Trophoblast cell (in vitro differentiated cells and primary cell): ENCODE results near the gene TGOLN2.
A peak's percentile ranks its signal among the peaks of the same experiment; 100 is the strongest.

ENCODE experiments used
- DNase-seq, 2 donors: peaks; one replicate each; pipeline ENCODE4 v3.0.0-alpha.2; 2016
- H2AFZ ChIP-seq: 2 replicates; pipeline ENCODE4 v1.6.1; 2013; ENCODE audit warnings: low read length, moderate library complexity, mild to moderate bottlenecking; ENCODE audit not compliant: insufficient read depth, poor library complexity
- H2AK5ac ChIP-seq: 2 replicates; pipeline ENCODE4 v1.6.1; 2013; ENCODE audit warnings: mild to moderate bottlenecking, low read length
- H2BK120ac ChIP-seq: 2 replicates; pipeline ENCODE4 v1.6.1; 2013; ENCODE audit warnings: low read length, mild to moderate bottlenecking, moderate library complexity; ENCODE audit not compliant: insufficient read depth, poor library complexity
- H2BK12ac ChIP-seq: 2 replicates; pipeline ENCODE4 v1.6.1; 2013; ENCODE audit warnings: mild to moderate bottlenecking, low read length, moderate library complexity
- H2BK5ac ChIP-seq: 2 replicates; pipeline ENCODE4 v1.6.1; 2013; ENCODE audit warnings: low read length, low read depth, moderate library complexity, mild to moderate bottlenecking; ENCODE audit not compliant: poor library complexity
- H3K14ac ChIP-seq: 2 replicates; pipeline ENCODE4 v1.6.1; 2013; ENCODE audit warnings: mild to moderate bottlenecking, low read length
- H3K18ac ChIP-seq: 2 replicates; pipeline ENCODE4 v1.6.1; 2013; ENCODE audit warnings: mild to moderate bottlenecking, low read length
- H3K23ac ChIP-seq: 2 replicates; pipeline ENCODE4 v1.6.1; 2013; ENCODE audit warnings: low read length
- H3K27ac ChIP-seq: 2 replicates; pipeline ENCODE4 v1.5.1; 2013; ENCODE audit warnings: low read depth, mild to moderate bottlenecking, inconsistent platforms, low read length, moderate library complexity
- H3K27me3 ChIP-seq: 2 replicates; pipeline ENCODE4 v1.6.1; 2013; ENCODE audit warnings: inconsistent platforms, mild to moderate bottlenecking, low read length, moderate library complexity; ENCODE audit not compliant: insufficient read depth
- H3K36me3 ChIP-seq, 2 experiments: 1 replicate in 1 of 2; 2 replicates in 1 of 2; pipeline ENCODE4 v1.6.1; 2013; ENCODE audit warnings: low read length in 2 of 2, mild to moderate bottlenecking in 2 of 2, moderate library complexity in 1 of 2; ENCODE audit not compliant: insufficient read depth in 2 of 2, control insufficient read depth in 1 of 2
- H3K4ac ChIP-seq: 2 replicates; pipeline ENCODE4 v1.6.1; 2013; ENCODE audit warnings: low read depth, mild to moderate bottlenecking, low read length, moderate library complexity
- H3K4me1 ChIP-seq, 2 experiments: 1 replicate in 1 of 2; 2 replicates in 1 of 2; pipeline ENCODE4 v1.6.1; 2013; ENCODE audit warnings: low read length in 2 of 2, mild to moderate bottlenecking in 2 of 2, moderate library complexity in 1 of 2; ENCODE audit not compliant: insufficient read depth in 2 of 2, control insufficient read depth in 1 of 2
- H3K4me2 ChIP-seq: 2 replicates; pipeline ENCODE4 v1.6.1; 2013; ENCODE audit warnings: inconsistent platforms, mild to moderate bottlenecking, low read length, moderate library complexity
- H3K4me3 ChIP-seq: 2 replicates; pipeline ENCODE4 v1.5.1; 2013; ENCODE audit warnings: mild to moderate bottlenecking, low read depth, low read length, inconsistent platforms
- H3K79me1 ChIP-seq: one replicate; pipeline ENCODE4 v1.6.1; 2013; ENCODE audit warnings: low read length
- H3K79me2 ChIP-seq: 2 replicates; pipeline ENCODE4 v1.6.1; 2013; ENCODE audit warnings: low read length, mild to moderate bottlenecking; ENCODE audit not compliant: control insufficient read depth, insufficient read depth, poor library complexity
- H3K9ac ChIP-seq: 2 replicates; pipeline ENCODE4 v1.6.1; 2013; ENCODE audit warnings: mild to moderate bottlenecking, low read length
- H3K9me3 ChIP-seq: 2 replicates; pipeline ENCODE4 v1.6.1; 2013; ENCODE audit warnings: low read depth, mild to moderate bottlenecking, control low read depth, inconsistent platforms, low read length; ENCODE audit not compliant: insufficient read depth
- H4K12ac ChIP-seq: 2 replicates; pipeline ENCODE4 v1.6.1; 2013; ENCODE audit warnings: low read depth, mild to moderate bottlenecking, low read length, moderate library complexity
- H4K8ac ChIP-seq: 2 replicates; pipeline ENCODE4 v1.6.1; 2013; ENCODE audit warnings: low read depth, mild to moderate bottlenecking, low read length, moderate library complexity
- H4K91ac ChIP-seq: one replicate; pipeline ENCODE4 v1.6.1; 2013; ENCODE audit warnings: low read depth, mild to moderate bottlenecking, low read length, moderate library complexity
- WGBS: extraction: QIAGEN DNeasy Blood & Tissue Kit; methylation state at CpG from one replicate; pipeline ENCODE4 v1.1.7; 2013; ENCODE audit warnings: missing lambda C conversion rate; ENCODE audit not compliant: insufficient read length, insufficient coverage; ENCODE audit errors: extremely low coverage; 5-methylcytosine and 5-hydroxymethylcytosine counted together

The TGOLN2 gene

GRCh38 chr2:85276571-85277118, 51.1 kb downstream of the TGOLN2 start:
- H3K9me3 ChIP-seq = no peaks in the 10 kb centered on the region
- H3K23ac ChIP-seq = no peak overlapping the region
- H2AFZ ChIP-seq = peak overlapping the region; percentile 11
- no peak overlapping the region for H3K4me3 ChIP-seq
- no peak overlapping the region for H3K18ac ChIP-seq
- H3K79me2 ChIP-seq = no peaks in the 10 kb centered on the region
- no peak overlapping the region for H2BK120ac ChIP-seq
- no peak overlapping the region for H3K4me2 ChIP-seq
- H3K27me3 ChIP-seq = no peaks in the 10 kb centered on the region
- H3K9ac ChIP-seq = no peak overlapping the region
- H3K79me1 ChIP-seq = no peaks in the 10 kb centered on the region
- H3K36me3 ChIP-seq = no peaks in the 10 kb centered on the region
- H3K27ac ChIP-seq = no peak overlapping the region
- no peak for DNase-seq
- H4K12ac ChIP-seq = no peak overlapping the region
- WGBS = no CpG with 5 or more reads among the region's 14 CpGs
- H4K91ac ChIP-seq = no peak overlapping the region
- peaks cover 14 to 17% of the 10 kb centered on the region in 2 experiments for H3K4me1 ChIP-seq
- H2AK5ac ChIP-seq = no peak overlapping the region
- no peak overlapping the region for H4K8ac ChIP-seq
- no peak overlapping the region for H2BK12ac ChIP-seq
- H3K14ac ChIP-seq = no peak overlapping the region
- H2BK5ac ChIP-seq = no peak overlapping the region
- no peak overlapping the region for H3K4ac ChIP-seq

DNA sequence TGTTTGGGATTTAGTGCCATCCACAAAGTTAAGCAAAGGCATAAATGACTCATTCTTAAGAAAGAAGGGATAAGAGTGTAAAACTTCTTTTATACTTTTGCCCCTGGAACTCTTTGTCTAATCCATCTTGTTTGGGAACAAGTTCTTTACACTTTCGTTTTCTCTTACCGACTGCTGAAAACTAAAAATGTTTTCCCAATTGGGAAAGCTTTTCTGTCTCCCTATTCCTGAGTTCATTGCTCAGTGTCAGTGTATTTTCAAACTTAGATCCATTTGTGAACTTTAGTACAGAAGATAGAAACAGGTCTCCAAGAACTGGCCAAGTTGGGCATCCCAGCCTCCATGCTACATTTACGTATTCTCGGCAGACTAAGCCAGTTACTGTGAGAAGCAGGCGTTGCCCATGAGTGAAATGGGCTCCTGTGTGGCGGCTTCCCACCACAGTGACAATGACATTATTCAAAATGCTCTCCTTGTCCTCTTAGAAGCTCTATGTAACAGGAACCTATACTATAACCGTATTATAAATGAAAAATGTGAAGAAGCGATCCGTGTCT, 51.7 kb downstream of the TGOLN2 start:
- H3K36me3 ChIP-seq = no peaks in the 10 kb centered on the region
- no peak overlapping the region for H3K18ac ChIP-seq
- H3K23ac ChIP-seq = no peak overlapping the region
- no peak overlapping the region for H3K27ac ChIP-seq
- no peak overlapping the region for H2AFZ ChIP-seq
- no CpG with 5 or more reads among the region's 9 CpGs for WGBS
- no peaks in the 10 kb centered on the region for H3K9me3 ChIP-seq
- peaks cover 14 to 17% of the 10 kb centered on the region in 2 experiments for H3K4me1 ChIP-seq
- no peak overlapping the region for H3K4ac ChIP-seq
- no peak overlapping the region for H4K8ac ChIP-seq
- no peak for DNase-seq
- H3K4me3 ChIP-seq = no peak overlapping the region
- no peak overlapping the region for H2AK5ac ChIP-seq
- no peak overlapping the region for H3K14ac ChIP-seq
- H3K79me1 ChIP-seq = no peaks in the 10 kb centered on the region
- H4K12ac ChIP-seq = no peak overlapping the region
- no peaks in the 10 kb centered on the region for H3K27me3 ChIP-seq
- H3K79me2 ChIP-seq = no peaks in the 10 kb centered on the region
- no peak overlapping the region for H2BK12ac ChIP-seq
- no peak overlapping the region for H3K4me2 ChIP-seq
- H4K91ac ChIP-seq = no peak overlapping the region
- no peak overlapping the region for H3K9ac ChIP-seq
- no peak overlapping the region for H2BK5ac ChIP-seq
- H2BK120ac ChIP-seq = no peak overlapping the region

DNA sequence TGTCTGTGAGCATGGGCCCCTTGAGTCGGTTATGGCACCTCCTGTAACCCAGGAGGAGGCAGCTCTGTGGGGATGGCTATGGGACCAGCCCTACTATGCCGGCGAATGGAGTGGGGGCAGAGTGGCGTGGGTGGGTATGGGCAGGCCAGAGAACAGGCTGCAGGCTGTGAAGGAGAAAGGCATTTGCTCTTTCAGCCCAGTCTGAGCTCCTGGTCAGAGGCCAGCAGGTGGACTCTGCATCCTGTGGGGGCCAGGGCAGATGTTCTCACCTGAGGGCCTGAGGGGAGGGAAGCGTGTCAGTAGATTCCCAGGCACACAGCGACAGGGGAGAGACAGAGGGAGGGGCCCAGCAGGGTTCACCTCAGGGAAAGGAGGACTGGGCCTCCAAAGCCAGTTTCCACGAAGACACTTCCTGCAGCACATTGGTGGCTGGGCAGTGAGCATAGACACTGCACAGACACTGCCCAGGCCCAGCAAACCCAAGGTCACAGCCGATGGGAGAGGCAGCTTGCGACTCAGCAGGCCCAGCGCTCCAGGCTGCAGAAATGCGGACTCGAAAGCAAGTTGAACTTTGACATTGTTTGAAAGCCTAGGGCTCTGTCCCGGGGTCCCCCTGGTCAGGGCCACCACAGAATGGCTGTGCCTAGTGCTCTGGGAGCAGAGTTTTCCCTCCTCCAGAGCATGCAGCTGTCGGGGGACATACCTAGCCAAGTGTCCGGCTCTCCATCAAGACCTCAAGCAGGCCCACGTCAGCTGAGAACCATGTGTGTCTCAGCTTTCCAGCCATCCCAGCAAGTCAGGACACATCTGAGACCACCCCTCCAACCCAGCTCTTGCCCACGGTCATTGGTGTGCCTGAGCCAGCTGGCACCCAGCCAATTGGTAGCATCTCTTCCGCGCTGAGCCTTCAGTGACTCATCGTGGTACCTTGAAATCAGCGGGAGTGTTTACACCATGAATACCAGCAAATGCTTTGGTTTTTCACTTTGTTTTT, 53.8 kb downstream of the TGOLN2 start:
- no peak overlapping the region for H2AK5ac ChIP-seq
- H2BK5ac ChIP-seq = no peak overlapping the region
- H3K14ac ChIP-seq = no peak overlapping the region
- peaks cover 14 to 22% of the 10 kb centered on the region in 2 experiments for H3K4me1 ChIP-seq
- H2AFZ ChIP-seq = no peak overlapping the region
- H4K91ac ChIP-seq = no peak overlapping the region
- no peak overlapping the region for H3K4me3 ChIP-seq
- no peaks in the 10 kb centered on the region for H3K79me2 ChIP-seq
- no peaks in the 10 kb centered on the region for H3K36me3 ChIP-seq
- H3K9me3 ChIP-seq = no peaks in the 10 kb centered on the region
- no peak overlapping the region for H4K8ac ChIP-seq
- no peak overlapping the region for H3K27ac ChIP-seq
- no peak overlapping the region for H3K9ac ChIP-seq
- no peaks in the 10 kb centered on the region for H3K27me3 ChIP-seq
- no peak overlapping the region for H3K23ac ChIP-seq
- no peak overlapping the region for H3K4ac ChIP-seq
- H2BK120ac ChIP-seq = no peak overlapping the region
- no peaks in the 10 kb centered on the region for H3K79me1 ChIP-seq
- H2BK12ac ChIP-seq = no peak overlapping the region
- no peak overlapping the region for H4K12ac ChIP-seq
- no peak overlapping the region for H3K18ac ChIP-seq
- no peak overlapping the region for H3K4me2 ChIP-seq
- WGBS = no CpG with 5 or more reads among the region's 21 CpGs
- peak; percentile 12 to 53 for DNase-seq

- H4K12ac ChIP-seq = no peak overlapping the region
- no peaks in the 10 kb centered on the region for H3K27me3 ChIP-seq
- no peak overlapping the region for H3K4me2 ChIP-seq
- H2AFZ ChIP-seq = no peak overlapping the region
- no peak overlapping the region for H3K14ac ChIP-seq
- no peak overlapping the region for H3K18ac ChIP-seq
- no peaks in the 10 kb centered on the region for H3K36me3 ChIP-seq
- H2BK5ac ChIP-seq = no peak overlapping the region
- H3K27ac ChIP-seq = no peak overlapping the region
- no peak overlapping the region for H2BK120ac ChIP-seq
- H4K91ac ChIP-seq = no peak overlapping the region
- peaks cover 10 to 16% of the 10 kb centered on the region in 2 experiments for H3K4me1 ChIP-seq
- no peak overlapping the region for H3K23ac ChIP-seq
- no CpG with 5 or more reads among the region's 6 CpGs for WGBS
- H2AK5ac ChIP-seq = no peak overlapping the region
- DNase-seq = no peak
- no peak overlapping the region for H4K8ac ChIP-seq
- no peaks in the 10 kb centered on the region for H3K79me2 ChIP-seq
- H3K9ac ChIP-seq = no peak overlapping the region
- no peaks in the 10 kb centered on the region for H3K9me3 ChIP-seq
- H3K4ac ChIP-seq = no peak overlapping the region
- H3K4me3 ChIP-seq = no peak overlapping the region
- no peaks in the 10 kb centered on the region for H3K79me1 ChIP-seq
- H2BK12ac ChIP-seq = no peak overlapping the region
Measured at GRCh38 chr2:85272357-85272756, 55.4 kb downstream of the TGOLN2 start.
